Measurements from ENCODE around the gene FAM210A.

- TF ChIP-seq, protein P1, sequence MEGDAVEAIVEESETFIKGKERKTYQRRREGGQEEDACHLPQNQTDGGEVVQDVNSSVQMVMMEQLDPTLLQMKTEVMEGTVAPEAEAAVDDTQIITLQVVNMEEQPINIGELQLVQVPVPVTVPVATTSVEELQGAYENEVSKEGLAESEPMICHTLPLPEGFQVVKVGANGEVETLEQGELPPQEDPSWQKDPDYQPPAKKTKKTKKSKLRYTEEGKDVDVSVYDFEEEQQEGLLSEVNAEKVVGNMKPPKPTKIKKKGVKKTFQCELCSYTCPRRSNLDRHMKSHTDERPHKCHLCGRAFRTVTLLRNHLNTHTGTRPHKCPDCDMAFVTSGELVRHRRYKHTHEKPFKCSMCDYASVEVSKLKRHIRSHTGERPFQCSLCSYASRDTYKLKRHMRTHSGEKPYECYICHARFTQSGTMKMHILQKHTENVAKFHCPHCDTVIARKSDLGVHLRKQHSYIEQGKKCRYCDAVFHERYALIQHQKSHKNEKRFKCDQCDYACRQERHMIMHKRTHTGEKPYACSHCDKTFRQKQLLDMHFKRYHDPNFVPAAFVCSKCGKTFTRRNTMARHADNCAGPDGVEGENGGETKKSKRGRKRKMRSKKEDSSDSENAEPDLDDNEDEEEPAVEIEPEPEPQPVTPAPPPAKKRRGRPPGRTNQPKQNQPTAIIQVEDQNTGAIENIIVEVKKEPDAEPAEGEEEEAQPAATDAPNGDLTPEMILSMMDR (IDR thresholded peaks at IDR 0.05): no peak
- no peak for TF ChIP-seq POLR2A (IDR thresholded peaks at IDR 0.05)
Observed at GRCh38 chr18:13712400-13713131, 13.8 kb downstream of the FAM210A start.

Data from body of pancreas (tissue), 4 donors.